Keratinocyte (primary cell): Measurements from ENCODE around the gene CYP2U1.

Source experiments
- CTCF ChIP-seq, 3 experiments: IDR thresholded peaks in 1 of 3; conservative IDR thresholded peaks in 1 of 3; optimal IDR thresholded peaks in 1 of 3; 2 replicates in 2 of 3; 3 replicates in 1 of 3; pipeline versions ENCODE3 to v1.5.1; 2011; ENCODE audit warnings: low read length in 3 of 3, mild to moderate bottlenecking in 3 of 3, moderate library complexity in 2 of 3, control low read depth in 1 of 3, inconsistent platforms in 1 of 3; ENCODE audit not compliant: insufficient read depth in 2 of 3; ENCODE audit errors: extremely low read depth in 1 of 3
- EZH2 ChIP-seq: IDR thresholded peaks from one replicate; pipeline ENCODE4 v1.6.1; 2012; ENCODE audit warnings: inconsistent platforms, mild to moderate bottlenecking, low read length, moderate library complexity

- TF ChIP-seq CTCF (optimal IDR thresholded peaks at IDR 0.05 in 1 of 3, IDR thresholded peaks at IDR 0.05 in 1 of 3, conservative IDR thresholded peaks at IDR 0.05 in 1 of 3; ENCODE audit: extremely low read depth in 1 of 3, insufficient read depth in 2 of 3, low read length in 3 of 3), result no peak
- TF ChIP-seq EZH2, result no peak
Observed at GRCh38 chr4:107908377-107908776, 23.0 kb upstream of the CYP2U1 start.
